GM12878 (cell line): Measurements from ENCODE around the gene TNFAIP8L2. TPM values are rescaled to one million over a fixed set of nuclear protein-coding genes. Genes with fewer than 3 reads are reported as not detected.

Source experiments
- ATAC-seq: fragments of 200-7000 bp; cut with Tn5 transposase; 3 replicates; pipeline ENCODE4 v1.9.1; 2020; ENCODE audit warnings: mild to moderate bottlenecking, moderate library complexity
- BruUV-seq: library from RNA; stranded (reverse); fragments of 400-500 nt; replicated peaks from 2 replicates; lab custom pipeline; 2021; lab: Mats Ljungman, UMichigan
- CTCF ChIA-PET: fragments of 300-600 bp; sonication (Branson Sonifier 250); formaldehyde crosslinking; extraction: SDS; loops from one replicate; lab custom pipeline; 2021; ENCODE audit warnings: inconsistent platforms; lab: Yijun Ruan, JAX
- POLR2A ChIA-PET: fragments of 350-600 bp; formaldehyde crosslinking; extraction: SDS; loops from one replicate; lab custom pipeline; 2021; ENCODE audit warnings: inconsistent platforms; lab: Charles Lee
- RAD21 ChIA-PET: fragments of 300-600 bp; sonication (Branson Sonifier 250); formaldehyde crosslinking; loops from one replicate; lab custom pipeline; 2023; ENCODE audit warnings: antibody characterized with exemption; ENCODE audit not compliant: unreplicated experiment; lab: Charles Lee
- SMC1A ChIA-PET: fragments of 300-600 bp; sonication (Branson Sonifier 250); formaldehyde crosslinking; loops from one replicate; lab custom pipeline; 2023; ENCODE audit not compliant: unreplicated experiment, uncharacterized antibody; lab: Charles Lee
- DNase-seq: peaks from one replicate; pipeline ENCODE4 v3.0.0-alpha.2; 2011; ENCODE audit warnings: low read depth, low spot score
- FAIRE-seq: peaks from 3 replicates; lab custom pipeline; 2011; peaks lifted over from hg19 to GRCh38; lab: Jason Lieb, UNC
- H2AFZ ChIP-seq: 2 replicates; pipeline ENCODE4 v1.6.0; 2011; ENCODE audit warnings: low read depth, low read length, control low read depth; ENCODE audit not compliant: control insufficient read depth
- H3K27ac ChIP-seq: 2 replicates; pipeline ENCODE4 v1.5.1; 2011; ENCODE audit warnings: control low read depth; ENCODE audit not compliant: control insufficient read depth, insufficient read depth
- H3K27me3 ChIP-seq, 2 experiments: replicated peaks in 1 of 2; 2 replicates each; pipeline versions ENCODE4 v1.6.0 to v1.6.1; 2011; ENCODE audit warnings: low read length in 1 of 2; ENCODE audit not compliant: control insufficient read depth in 2 of 2, insufficient read depth in 2 of 2
- H3K36me3 ChIP-seq, 2 experiments: 2 replicates each; pipeline ENCODE4 v1.5.1; 2011; ENCODE audit warnings: low read length in 1 of 2; ENCODE audit not compliant: control insufficient read depth in 2 of 2, insufficient read depth in 2 of 2
- H3K4me1 ChIP-seq: 2 replicates; pipeline ENCODE4 v1.6.1; 2011; ENCODE audit warnings: mild to moderate bottlenecking, low read length, moderate library complexity, mixed read lengths; ENCODE audit not compliant: control insufficient read depth, insufficient read depth
- H3K4me2 ChIP-seq: 2 replicates; pipeline ENCODE4 v1.6.0; 2011; ENCODE audit warnings: control low read depth; ENCODE audit not compliant: control insufficient read depth, insufficient read depth
- H3K4me3 ChIP-seq: fragments of 200-600 bp; sonication (generic); 2 replicates; pipeline ENCODE4 v1.5.1; 2016
- H3K79me2 ChIP-seq: 2 replicates; pipeline ENCODE4 v1.6.0; 2011; ENCODE audit warnings: low read length; ENCODE audit not compliant: control insufficient read depth, insufficient read depth
- H3K9ac ChIP-seq: 2 replicates; pipeline ENCODE4 v1.8.0; 2011; ENCODE audit warnings: low read length, control low read depth, mixed read lengths; ENCODE audit not compliant: control insufficient read depth, insufficient read depth
- H3K9me3 ChIP-seq: replicated peaks from 3 replicates; pipeline ENCODE4 v1.5.1; 2011; ENCODE audit warnings: mild to moderate bottlenecking, low read length; ENCODE audit not compliant: control insufficient read depth, insufficient read depth
- H4K20me1 ChIP-seq: 2 replicates; pipeline ENCODE4 v1.6.0; 2011; ENCODE audit not compliant: control insufficient read depth, insufficient read depth
- EZH2 ChIP-seq: IDR thresholded peaks from 2 replicates; pipeline ENCODE4 v1.6.1; 2012; ENCODE audit warnings: low read depth, mild to moderate bottlenecking, control low read depth, inconsistent platforms, low read length, borderline replicate concordance; ENCODE audit not compliant: control insufficient read depth
- MTA2 ChIP-seq: fragments of 450-650 bp; IDR thresholded peaks from 2 replicates; pipeline ENCODE4 v1.6.1; 2016; ENCODE audit warnings: low read depth, mild to moderate bottlenecking, moderate library complexity
- NBN ChIP-seq: fragments of 450-650 bp; IDR thresholded peaks from 2 replicates; pipeline ENCODE4 v1.6.1; 2016
- NR2C1 ChIP-seq: fragments of 450-650 bp; IDR thresholded peaks from 2 replicates; pipeline ENCODE4 v1.6.1; 2017; ENCODE audit warnings: antibody characterized with exemption, mild to moderate bottlenecking, moderate library complexity
- NRF1 ChIP-seq: conservative IDR thresholded peaks from 2 replicates; pipeline ENCODE4 v1.6.1; 2011; ENCODE audit warnings: mild to moderate bottlenecking, low read depth, low read length, improper control_type of control experiment
- POU2F2 ChIP-seq: IDR thresholded peaks from 3 replicates; pipeline ENCODE4 v1.6.1; 2011; ENCODE audit warnings: low read depth, mild to moderate bottlenecking, low read length, borderline replicate concordance
- STAT3 ChIP-seq: IDR thresholded peaks from 2 replicates; pipeline ENCODE4 v1.6.1; 2011; ENCODE audit warnings: low read depth, low read length, improper control_type of control experiment
- TBL1XR1 ChIP-seq: IDR thresholded peaks from 2 replicates; pipeline ENCODE4 v1.6.1; 2012; ENCODE audit warnings: low read depth, low read length, improper control_type of control experiment
- WGBS: methylation state at CpG from one replicate; pipeline ENCODE4 v1.1.6; 2016; ENCODE audit warnings: low lambda C conversion rate; ENCODE audit not compliant: insufficient replicate concordance, insufficient coverage; ENCODE audit errors: missing lambda C conversion rate; 5-methylcytosine and 5-hydroxymethylcytosine counted together
- in situ Hi-C: fragments of 300-500 bp; cut with MboI; formaldehyde crosslinking; loops from 9 replicates; pipeline ENCODE4 v1.14.3; 2018; ENCODE audit warnings: mixed read lengths
- intact Hi-C: fragments of 100-400 bp; cut with micrococcal nuclease; formaldehyde crosslinking; loops from one replicate; pipeline ENCODE4 v1.14.2; 2022; ENCODE audit not compliant: unreplicated experiment
- polyA plus RNA-seq, 11 experiments: library from polyadenylated mRNA; depleted of rRNA in 4 of 11; unstranded in 6 of 11; stranded (reverse) in 5 of 11; fragments of >200 nt; fragmentation: Nextera tagmentation in 4 of 11; fragmentation: Illumina TruSeq in 1 of 11; extraction: Ambion mirVana in 4 of 11; extraction: Trizol in 1 of 11; gene quantifications; 1 replicate in 1 of 11; 2 replicates in 10 of 11; pipeline versions ENCODE4 v1.2.1 to v1.2.3, GENCODE V29; 2011 to 2016; ENCODE audit warnings: inconsistent platforms in 2 of 11, missing spikeins in 2 of 11, low read depth in 1 of 11
- total RNA-seq, 4 experiments: library from RNA; depleted of rRNA in 3 of 4; stranded (reverse); fragments of >200 nt in 3 of 4; fragmentation: Illumina TruSeq in 1 of 4; extraction: Trizol in 1 of 4; gene quantifications; 2 replicates each; pipeline versions ENCODE4 v1.2.1 to v1.2.3, GENCODE V29; 2013 to 2021
- TF ChIP-seq, protein P1 (sequence below): IDR thresholded peaks from 2 replicates; pipeline ENCODE4 v1.6.1; 2011; ENCODE audit warnings: mild to moderate bottlenecking, low read depth, low read length, moderate library complexity; ENCODE audit not compliant: insufficient replicate concordance

TNFAIP8L2 gene
- total and polyA plus RNA-seq, 10 of the 15 experiments (the other 5 are each of a cell fraction or from before 2014, with no cell fraction given): 5.4 to 26.3 (median 14.2) TPM

DNA sequence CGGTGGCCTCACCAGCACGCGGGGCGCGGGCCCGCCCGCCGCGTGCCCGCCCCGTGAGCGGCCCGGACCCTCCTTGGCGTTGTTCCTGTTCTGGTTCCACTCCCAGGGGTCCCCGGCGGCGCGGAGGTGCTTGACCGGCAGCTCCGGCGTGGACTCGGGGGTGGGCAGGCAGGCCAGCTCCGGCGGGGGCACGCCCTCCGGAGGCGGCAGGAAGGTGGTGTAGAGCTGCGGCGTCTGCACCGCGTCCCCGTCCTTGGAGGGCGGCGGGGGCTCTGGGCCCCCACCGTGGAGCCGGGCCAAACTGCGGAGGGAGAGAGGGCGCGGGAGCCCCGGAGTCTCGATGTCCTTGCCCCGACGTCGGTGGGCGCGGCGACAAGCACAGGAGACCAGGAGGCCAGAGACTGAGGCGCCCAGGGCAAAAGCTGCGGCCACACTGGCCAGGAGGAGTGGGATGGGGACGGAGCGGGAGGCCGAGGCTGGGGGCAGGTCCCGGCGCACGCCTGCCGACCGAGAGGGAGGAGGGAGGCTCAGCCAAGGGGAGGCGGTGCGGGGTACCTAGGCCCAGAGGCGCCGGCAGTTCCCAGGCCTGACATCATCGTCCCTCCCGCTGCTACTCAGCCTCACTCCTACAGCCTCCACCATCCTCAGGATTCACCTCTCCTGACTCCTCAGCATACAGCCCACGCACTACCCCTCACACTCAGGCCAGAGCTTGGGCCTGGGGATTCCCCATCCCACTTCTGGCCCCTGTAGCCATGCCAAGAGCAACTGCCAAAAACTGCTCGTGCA, 23.2 kb upstream of the TNFAIP8L2 start:
- Histone ChIP-seq H3K4me3 (no peak overlapping the region), H3K4me2 (no peak overlapping the region), H2AFZ (no peak overlapping the region), H3K9me3 (no peaks in the 10 kb centered on the region), H4K20me1 (no peaks in the 10 kb centered on the region), H3K9ac (no peak overlapping the region), H3K27me3 (no peaks in the 10 kb centered on the region), H3K36me3 (no peaks in the 10 kb centered on the region), H3K27ac (no peak overlapping the region), H3K79me2 (no peaks in the 10 kb centered on the region), H3K4me1 (peaks cover 8% of the 10 kb centered on the region; the same call in 1 of the 2 replicates)
- ChIA-PET CTCF (interaction anchor here (0.9 to 2.6 kb wide), 2 partner anchors 22 to 34 kb away, joined by 3 to 15 read pairs; no protein-coding TSS in a partner anchor), RAD21 (interaction anchor here (1.3 kb wide), 1 partner anchor 33 kb away, joined by 3 read pairs; no protein-coding TSS in a partner anchor), POLR2A (interaction anchor here (0.6 kb wide), 1 partner anchor 113 kb away, joined by 3 read pairs; no protein-coding TSS in a partner anchor), SMC1A (no interaction called here)
- ATAC-seq (no peak), DNase-seq (no peak), FAIRE-seq (no peak)
- no peak for TF ChIP-seq MTA2
- no TSS peak for BruUV-seq
- in situ Hi-C loops (no loop called here), intact Hi-C loops (no loop called here)
- WGBS: 87% methylated on average over 28 of the region's 65 CpGs

DNA sequence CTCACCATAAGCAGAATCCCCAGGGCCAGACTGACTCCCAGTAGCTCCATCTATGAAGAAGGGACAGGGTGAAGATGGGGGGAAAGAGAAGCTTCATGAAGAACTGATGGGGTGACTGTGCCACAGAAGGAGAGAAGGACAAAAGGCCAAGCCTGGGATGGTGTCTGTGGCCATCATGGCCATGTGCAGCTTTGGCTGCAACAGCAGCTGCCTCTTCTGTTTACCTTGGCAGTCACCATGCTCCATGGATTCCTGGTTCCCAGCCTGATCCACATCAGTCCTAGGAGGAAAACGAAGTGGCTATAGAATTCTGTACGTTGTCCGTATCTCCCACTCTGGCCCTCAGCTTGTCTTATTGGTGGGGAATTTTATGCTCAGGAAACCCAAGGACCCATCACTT, 22.1 kb upstream of the TNFAIP8L2 start:
- FAIRE-seq (no peak), DNase-seq (no peak), ATAC-seq (no peak)
- Histone ChIP-seq H3K9me3 (no peaks in the 10 kb centered on the region), H3K4me2 (no peak overlapping the region), H3K27ac (no peak overlapping the region), H2AFZ (no peak overlapping the region), H3K9ac (no peak overlapping the region), H3K4me1 (peaks cover 8% of the 10 kb centered on the region; the same call in 1 of the 2 replicates), H3K4me3 (no peak overlapping the region), H3K79me2 (no peaks in the 10 kb centered on the region), H4K20me1 (no peaks in the 10 kb centered on the region), H3K27me3 (no peaks in the 10 kb centered on the region), H3K36me3 (no peaks in the 10 kb centered on the region)
- WGBS: 76% methylated on average over 3 of the region's 3 CpGs
- SMC1A ChIA-PET: interaction anchor here (0.7 to 1.1 kb wide), 2 partner anchors 8 to 21 kb away, joined by 3 read pairs; no protein-coding TSS in a partner anchor
- RAD21 ChIA-PET: interaction anchor here (1.3 kb wide), 1 partner anchor 34 kb away, joined by 3 read pairs; no protein-coding TSS in a partner anchor
- CTCF ChIA-PET: interaction anchor here (0.9 to 2.6 kb wide), 4 partner anchors 20 to 35 kb away, joined by 3 to 15 read pairs (median 6); no protein-coding TSS in a partner anchor
- POLR2A ChIA-PET: no interaction called here
- TF ChIP-seq NRF1 (no peak), POU2F2 (no peak), NBN (no peak), EZH2 (no peak), NR2C1 (no peak), TBL1XR1 (no peak), STAT3 (no peak)
- TF ChIP-seq, protein P1, sequence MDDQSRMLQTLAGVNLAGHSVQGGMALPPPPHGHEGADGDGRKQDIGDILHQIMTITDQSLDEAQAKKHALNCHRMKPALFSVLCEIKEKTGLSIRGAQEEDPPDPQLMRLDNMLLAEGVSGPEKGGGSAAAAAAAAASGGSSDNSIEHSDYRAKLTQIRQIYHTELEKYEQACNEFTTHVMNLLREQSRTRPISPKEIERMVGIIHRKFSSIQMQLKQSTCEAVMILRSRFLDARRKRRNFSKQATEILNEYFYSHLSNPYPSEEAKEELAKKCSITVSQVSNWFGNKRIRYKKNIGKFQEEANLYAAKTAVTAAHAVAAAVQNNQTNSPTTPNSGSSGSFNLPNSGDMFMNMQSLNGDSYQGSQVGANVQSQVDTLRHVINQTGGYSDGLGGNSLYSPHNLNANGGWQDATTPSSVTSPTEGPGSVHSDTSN: no peak
- BruUV-seq: no TSS peak
- in situ Hi-C loops (no loop called here), intact Hi-C loops (no loop called here)
